IPS DF 6.9 (cell line): ENCODE measurements around the gene TPRG1.

ENCODE experiments used
- DNase-seq: peaks from one replicate; pipeline ENCODE4 v3.0.0-alpha.2; 2013; ENCODE audit warnings: low read depth, low spot score
- H3K27ac ChIP-seq: one replicate; pipeline ENCODE4 v1.5.1; 2013; ENCODE audit warnings: low read length, control low read depth
- H3K27me3 ChIP-seq: 2 replicates; pipeline ENCODE4 v1.6.1; 2013; ENCODE audit warnings: mild to moderate bottlenecking, low read length; ENCODE audit not compliant: control insufficient read depth, insufficient read depth
- H3K36me3 ChIP-seq: 2 replicates; pipeline ENCODE4 v1.6.1; 2013; ENCODE audit warnings: low read length; ENCODE audit not compliant: control insufficient read depth, insufficient read depth
- H3K4me1 ChIP-seq: 2 replicates; pipeline ENCODE4 v1.6.1; 2013; ENCODE audit warnings: low read length; ENCODE audit not compliant: control insufficient read depth, insufficient read depth
- H3K4me3 ChIP-seq: 2 replicates; pipeline ENCODE4 v1.5.1; 2013; ENCODE audit warnings: mild to moderate bottlenecking, low read length
- H3K9me3 ChIP-seq: 2 replicates; pipeline ENCODE4 v1.6.1; 2013; ENCODE audit warnings: low read length, inconsistent platforms; ENCODE audit not compliant: control insufficient read depth, insufficient read depth
- WGBS: extraction: QIAGEN DNeasy Blood & Tissue Kit; methylation state at CpG from one replicate; pipeline ENCODE4 v1.1.7; 2013; ENCODE audit warnings: mixed read lengths, missing lambda C conversion rate; ENCODE audit not compliant: insufficient read length, insufficient coverage; 5-methylcytosine and 5-hydroxymethylcytosine counted together

Gene TPRG1

DNA sequence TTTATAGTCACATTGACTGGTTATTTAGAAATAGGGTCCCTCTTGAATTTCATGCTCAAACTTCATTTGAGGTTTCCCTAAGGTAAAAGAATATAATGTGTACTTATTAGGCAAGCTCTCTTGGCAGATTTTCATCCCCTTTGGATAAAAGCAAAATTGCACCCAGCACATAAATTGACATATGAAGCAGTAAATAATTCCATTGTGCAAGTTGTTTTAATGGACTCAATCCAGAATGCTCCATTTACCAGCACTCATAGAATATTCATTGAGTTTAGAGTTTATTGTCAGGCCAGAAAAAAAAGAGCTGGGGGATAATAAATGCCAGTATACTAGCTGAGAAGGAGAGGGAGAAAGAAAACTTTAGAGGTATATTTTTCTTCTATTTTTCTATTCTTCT, 136.8 kb downstream of the TPRG1 start:
- Histone ChIP-seq H3K4me3 (no peak overlapping the region), H3K27me3 (no peaks in the 10 kb centered on the region), H3K36me3 (no peaks in the 10 kb centered on the region), H3K9me3 (no peaks in the 10 kb centered on the region), H3K4me1 (peaks cover 3% of the 10 kb centered on the region; the same call in 1 of the 2 replicates), H3K27ac (no peak overlapping the region)
- no peak for DNase-seq

DNA sequence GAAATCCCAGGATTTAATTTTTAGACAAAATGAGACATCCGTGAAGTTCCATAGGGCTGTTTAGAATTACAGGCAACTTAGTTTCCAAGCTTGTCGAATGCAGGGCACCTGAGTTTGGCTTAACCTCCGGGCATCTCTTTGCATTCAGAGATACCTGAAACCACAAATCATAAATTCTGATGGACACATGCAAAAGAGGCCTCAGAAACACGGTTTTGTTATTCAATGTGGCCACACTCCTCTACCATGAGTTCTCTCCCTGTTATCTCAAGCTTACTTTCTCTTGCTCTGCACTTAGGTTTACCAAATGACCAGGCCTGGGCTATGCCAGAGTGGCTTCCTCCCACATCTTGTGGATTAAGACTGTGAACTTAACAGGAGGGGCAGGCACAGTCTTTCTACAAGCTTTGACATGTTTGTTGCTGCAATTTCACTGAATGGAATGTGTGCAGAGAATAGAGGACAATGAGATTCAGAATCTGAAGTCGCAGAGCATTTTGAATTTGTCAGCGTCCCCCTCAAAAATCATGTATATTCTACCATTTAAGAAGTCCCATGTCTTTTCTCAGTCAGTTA, 137.7 kb downstream of the TPRG1 start:
- Histone ChIP-seq H3K9me3 (no peaks in the 10 kb centered on the region), H3K27ac (no peak overlapping the region), H3K4me1 (peaks cover 3% of the 10 kb centered on the region; the same call in 1 of the 2 replicates), H3K27me3 (no peaks in the 10 kb centered on the region), H3K4me3 (no peak overlapping the region), H3K36me3 (no peaks in the 10 kb centered on the region)
- no CpG with 5 or more reads among the region's 6 CpGs for whole genome bisulfite sequencing
- no peak for DNase-seq

DNA sequence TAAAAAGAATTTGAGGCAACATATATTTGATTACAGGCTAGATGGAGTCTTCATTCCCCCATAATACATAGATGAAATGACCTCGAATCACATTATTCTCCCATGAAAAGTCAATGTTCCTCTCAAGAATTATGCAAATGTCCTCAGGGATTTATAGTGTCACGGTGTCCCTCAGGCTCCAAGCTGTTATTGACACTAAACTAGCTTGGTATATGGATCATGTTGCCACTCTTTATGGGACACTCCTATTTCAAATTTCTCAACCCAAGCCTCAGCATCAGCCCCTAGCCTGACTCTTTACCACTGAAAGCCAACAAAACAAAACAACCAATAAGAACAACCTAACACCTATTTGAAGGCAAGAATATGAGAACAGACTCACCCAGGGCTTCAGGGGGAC, 139.8 kb downstream of the TPRG1 start:
- Histone ChIP-seq H3K36me3 (no peaks in the 10 kb centered on the region), H3K27ac (no peak overlapping the region), H3K4me1 (0 out of 2 replicates have a peak, but pooled peaks cover under 1% of the 10 kb centered on the region), H3K27me3 (no peaks in the 10 kb centered on the region), H3K9me3 (no peaks in the 10 kb centered on the region), H3K4me3 (no peak overlapping the region)
- DNase-seq: no peak
- no CpG with 5 or more reads among the region's 2 CpGs for WGBS

DNA sequence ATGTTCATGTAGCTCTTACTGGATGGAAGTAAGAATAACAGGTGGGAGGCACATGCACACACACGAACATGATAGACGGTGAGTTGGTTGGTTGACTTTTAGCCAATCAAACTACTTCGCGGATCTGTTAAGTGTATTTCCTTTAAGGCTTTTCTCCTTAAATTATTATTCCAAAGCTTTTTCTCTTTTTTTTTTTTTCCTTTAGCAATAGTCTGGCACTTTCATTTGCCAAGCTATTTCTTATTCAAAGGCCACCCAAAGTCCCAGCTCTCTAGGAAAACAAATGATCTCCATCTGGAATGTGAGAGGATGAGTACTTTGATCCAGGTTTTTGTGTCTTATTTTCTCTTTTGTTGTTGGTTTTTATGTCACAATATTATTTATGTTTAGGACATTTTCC, 141.1 kb downstream of the TPRG1 start:
- H3K27ac ChIP-seq: no peak overlapping the region
- WGBS: no CpG with 5 or more reads among the region's 4 CpGs
- H3K27me3 ChIP-seq: no peaks in the 10 kb centered on the region
- H3K36me3 ChIP-seq: no peaks in the 10 kb centered on the region
- no peak for DNase-seq
- no peaks in the 10 kb centered on the region for H3K9me3 ChIP-seq
- peaks cover 3% of the 10 kb centered on the region; the same call in 1 of the 2 replicates for H3K4me1 ChIP-seq
- H3K4me3 ChIP-seq: no peak overlapping the region

DNA sequence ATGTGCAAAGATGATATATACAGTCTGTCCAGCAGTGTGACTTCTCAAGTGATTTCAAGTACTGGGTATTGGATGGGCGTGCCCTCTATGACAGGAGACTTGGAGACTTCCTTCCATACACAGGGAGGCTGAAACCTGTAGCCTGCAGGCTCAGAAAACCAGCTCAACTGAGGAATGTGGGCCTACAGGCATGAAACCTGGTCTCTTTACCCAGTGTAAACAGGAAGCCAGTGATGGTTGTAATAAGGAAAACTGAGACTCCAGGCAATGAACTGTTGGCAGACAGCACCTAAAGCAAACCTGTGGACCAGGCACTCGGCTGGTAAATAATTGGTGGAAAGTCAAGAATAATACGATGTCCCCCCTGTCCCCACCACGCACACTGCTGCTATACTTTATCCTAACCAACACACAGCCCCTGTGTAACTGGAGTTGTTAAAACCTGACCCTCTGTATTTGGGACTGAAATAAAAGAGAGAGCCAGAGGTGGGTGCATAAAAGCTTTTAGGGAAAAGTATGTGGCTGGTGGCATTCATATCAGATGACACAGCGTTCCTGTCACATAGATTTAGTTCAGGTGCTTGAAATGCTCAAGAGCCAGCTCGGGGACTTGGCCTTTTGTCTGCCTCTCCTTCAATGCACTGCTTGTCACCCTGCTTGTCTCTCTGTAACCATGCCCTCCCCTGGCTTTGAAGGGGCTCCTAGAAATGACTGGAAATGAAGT, 144.7 kb downstream of the TPRG1 start:
- no peaks in the 10 kb centered on the region for H3K27me3 ChIP-seq
- no peaks in the 10 kb centered on the region for H3K36me3 ChIP-seq
- DNase-seq: no peak
- no peaks in the 10 kb centered on the region for H3K9me3 ChIP-seq
- peaks cover 3% of the 10 kb centered on the region; the same call in 1 of the 2 replicates for H3K4me1 ChIP-seq
- no CpG with 5 or more reads among the region's 6 CpGs for WGBS
- H3K4me3 ChIP-seq: no peak overlapping the region
- H3K27ac ChIP-seq: no peak overlapping the region

DNA sequence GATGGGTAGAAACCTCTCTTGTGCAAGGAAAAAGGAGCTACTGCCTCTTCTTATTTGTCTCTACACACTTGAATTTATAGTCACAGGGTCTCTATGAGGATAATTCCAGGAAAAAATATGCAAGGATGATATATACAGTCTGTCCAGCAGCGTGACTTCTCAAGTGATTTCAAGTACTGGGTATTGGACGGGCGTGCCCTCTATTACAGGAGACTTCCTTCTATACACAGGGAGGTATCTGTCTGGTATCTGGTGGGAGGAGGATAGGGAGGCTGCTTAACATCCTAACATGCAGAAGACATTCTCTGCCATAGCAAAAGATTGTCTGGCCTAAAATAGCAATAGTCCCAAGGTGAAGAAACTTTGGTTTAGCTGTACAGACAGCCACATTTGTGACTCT, 146.1 kb downstream of the TPRG1 start:
- DNase-seq: no peak
- Histone ChIP-seq H3K36me3 (no peaks in the 10 kb centered on the region), H3K4me3 (no peak overlapping the region), H3K9me3 (no peaks in the 10 kb centered on the region), H3K27me3 (no peaks in the 10 kb centered on the region), H3K4me1 (peaks cover 3% of the 10 kb centered on the region; the same call in 1 of the 2 replicates), H3K27ac (no peak overlapping the region)
- no CpG with 5 or more reads among the region's 3 CpGs for WGBS

DNA sequence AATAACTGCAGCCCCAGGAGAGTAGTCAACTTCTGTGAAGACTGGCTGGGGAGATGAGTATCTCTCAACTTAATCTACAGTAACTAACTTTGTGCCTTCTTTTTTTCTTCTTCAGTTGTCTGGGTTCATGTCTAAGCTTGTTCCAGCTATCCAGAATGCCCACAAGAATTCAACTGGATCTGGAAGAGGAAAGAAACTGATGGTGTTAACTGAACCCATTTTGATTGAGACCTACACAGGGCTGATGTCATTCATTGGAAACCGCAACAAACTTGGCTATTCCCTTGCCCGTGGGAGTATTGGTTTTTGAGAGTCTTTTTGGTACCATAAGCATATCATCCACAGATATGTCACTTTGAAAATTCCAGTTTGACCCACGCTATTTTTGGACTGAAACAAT, 148.7 kb downstream of the TPRG1 start:
- H3K27ac ChIP-seq: no peak overlapping the region
- no peak for DNase-seq
- no peaks in the 10 kb centered on the region for H3K9me3 ChIP-seq
- no peaks in the 10 kb centered on the region for H3K36me3 ChIP-seq
- WGBS: no CpG with 5 or more reads among the region's 3 CpGs
- H3K27me3 ChIP-seq: no peaks in the 10 kb centered on the region
- H3K4me1 ChIP-seq: peaks cover 3% of the 10 kb centered on the region; the same call in 1 of the 2 replicates
- H3K4me3 ChIP-seq: no peak overlapping the region

DNA sequence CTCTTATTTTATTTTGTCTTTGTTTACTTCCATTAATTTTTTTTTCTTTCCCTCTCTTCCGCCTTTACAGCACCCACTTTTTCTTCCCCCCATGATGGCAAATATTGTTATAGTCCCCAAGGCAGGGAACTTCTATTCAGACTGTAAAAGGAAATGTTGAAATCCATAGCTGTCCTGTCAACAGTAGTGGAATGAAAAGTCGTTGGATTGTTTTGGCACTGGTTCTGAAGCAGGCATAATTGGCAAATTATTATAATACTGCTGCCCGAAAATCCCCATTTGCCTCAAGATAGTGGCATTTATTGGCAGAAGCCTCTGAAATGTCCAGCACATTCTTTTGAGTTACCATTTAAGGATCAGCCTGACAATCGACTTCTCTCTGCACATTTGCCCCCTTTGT, 150.6 kb downstream of the TPRG1 start:
- H3K9me3 ChIP-seq: no peaks in the 10 kb centered on the region
- H3K27ac ChIP-seq: no peak overlapping the region
- 100% methylated on average over 1 of the region's 4 CpGs for WGBS
- no peak for DNase-seq
- no peaks in the 10 kb centered on the region for H3K36me3 ChIP-seq
- no peak overlapping the region for H3K4me3 ChIP-seq
- no peaks in the 10 kb centered on the region for H3K4me1 ChIP-seq
- H3K27me3 ChIP-seq: no peaks in the 10 kb centered on the region

DNA sequence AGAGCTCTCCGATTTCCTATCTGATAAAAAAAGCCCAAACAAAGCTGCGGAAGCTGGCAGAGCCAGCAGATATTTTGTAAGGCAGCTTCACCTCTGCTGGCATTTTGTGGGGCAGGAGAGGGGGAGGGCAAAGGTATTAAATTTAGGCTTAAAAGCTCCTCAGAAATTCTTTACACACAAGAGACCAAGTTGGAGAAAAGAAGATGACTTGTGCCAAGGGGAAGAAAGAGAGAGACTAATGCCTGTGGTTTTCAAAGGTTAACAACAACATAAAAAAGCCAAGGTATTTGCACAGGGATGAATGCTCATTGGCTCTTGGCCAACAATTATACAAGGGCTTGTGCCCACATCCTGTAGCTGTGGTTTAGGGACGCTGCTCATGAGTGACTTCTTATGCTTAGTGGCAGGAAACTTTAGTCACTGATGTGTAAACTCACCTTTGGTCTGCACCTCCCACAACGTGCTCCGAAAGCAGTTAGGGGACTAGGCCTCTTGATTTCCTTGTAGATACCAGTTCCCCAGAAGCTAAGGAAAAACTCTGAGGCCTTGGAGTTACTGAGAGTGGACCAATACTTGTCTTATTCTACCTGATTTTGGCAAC, 152.9 kb downstream of the TPRG1 start:
- Histone ChIP-seq H3K27ac (no peak overlapping the region), H3K9me3 (no peaks in the 10 kb centered on the region), H3K4me1 (no peaks in the 10 kb centered on the region), H3K4me3 (no peak overlapping the region), H3K27me3 (no peaks in the 10 kb centered on the region), H3K36me3 (no peaks in the 10 kb centered on the region)
- no CpG with 5 or more reads among the region's 5 CpGs for WGBS
- no peak for DNase-seq

DNA sequence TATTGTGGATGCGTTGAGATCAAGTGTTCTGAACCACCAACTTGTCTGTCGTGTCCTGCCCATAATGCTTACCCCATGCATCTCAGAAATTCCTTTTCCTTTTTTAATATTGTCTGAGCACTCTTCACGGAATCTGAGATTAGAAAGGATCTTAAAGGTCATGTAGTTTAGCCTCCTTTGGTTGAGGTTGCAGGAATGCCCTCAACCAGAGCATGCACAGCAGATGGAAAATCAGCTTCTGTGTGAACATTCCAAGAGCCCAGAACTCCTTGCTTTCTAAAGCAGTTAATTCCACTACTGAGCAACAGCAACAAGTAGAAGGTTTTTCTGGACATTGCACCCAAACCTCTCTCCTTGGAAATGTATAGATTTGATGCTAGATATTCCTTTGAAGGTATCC, 153.7 kb downstream of the TPRG1 start:
- H3K9me3 ChIP-seq: no peaks in the 10 kb centered on the region
- no peak overlapping the region for H3K4me3 ChIP-seq
- no peak for DNase-seq
- H3K27ac ChIP-seq: no peak overlapping the region
- H3K27me3 ChIP-seq: no peaks in the 10 kb centered on the region
- no peaks in the 10 kb centered on the region for H3K4me1 ChIP-seq
- H3K36me3 ChIP-seq: no peaks in the 10 kb centered on the region
- no CpG with 5 or more reads among the region's 3 CpGs for WGBS
